CD4-positive, alpha-beta T cell treated with Interleukin-6 for 4 hours (primary cell): Measurements from ENCODE around the gene ISG20L2.
A peak's percentile ranks its signal among the peaks of the same experiment; 100 is the strongest.

ENCODE experiments used
- DNase-seq: peaks from one replicate; pipeline ENCODE4 v3.0.0-alpha.2; 2020; ENCODE audit warnings: mixed read lengths

ISG20L2 gene

DNA sequence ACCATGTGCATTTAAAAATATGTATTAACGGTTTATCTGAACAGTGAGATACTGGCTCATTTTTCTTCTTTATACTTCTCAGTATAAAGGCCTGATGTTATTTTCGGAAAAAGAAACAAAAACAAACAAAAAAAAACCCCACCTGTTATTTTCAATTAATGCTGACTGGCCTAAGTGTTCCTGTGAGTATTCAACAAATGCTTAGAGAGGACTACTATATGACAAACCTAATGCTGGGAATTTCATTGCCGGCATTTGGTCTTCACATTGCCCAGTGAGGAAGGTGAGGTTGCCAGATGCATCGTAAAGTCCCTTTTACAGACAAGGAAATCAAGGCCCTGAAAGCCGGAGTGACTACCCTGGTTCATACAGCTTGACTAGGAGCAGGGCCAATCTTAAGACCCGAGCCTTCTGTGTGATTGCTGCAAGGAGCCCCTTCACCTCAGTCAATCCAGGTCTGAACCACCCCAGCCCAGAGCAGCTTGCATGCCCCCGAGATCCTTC is 11.7 kb upstream of the ISG20L2 start:
- no peak for DNase-seq

GRCh38 chr1:156738916-156739315 is 10.3 kb upstream of the ISG20L2 start:
- DNase-seq = no peak

- DNase-seq = no peak
These were observed 9.8 kb upstream of the ISG20L2 start for GRCh38 chr1:156738407-156738806.

- no peak for DNase-seq
These were observed 5.5 kb upstream of the ISG20L2 start for GRCh38 chr1:156733989-156734584.

DNA sequence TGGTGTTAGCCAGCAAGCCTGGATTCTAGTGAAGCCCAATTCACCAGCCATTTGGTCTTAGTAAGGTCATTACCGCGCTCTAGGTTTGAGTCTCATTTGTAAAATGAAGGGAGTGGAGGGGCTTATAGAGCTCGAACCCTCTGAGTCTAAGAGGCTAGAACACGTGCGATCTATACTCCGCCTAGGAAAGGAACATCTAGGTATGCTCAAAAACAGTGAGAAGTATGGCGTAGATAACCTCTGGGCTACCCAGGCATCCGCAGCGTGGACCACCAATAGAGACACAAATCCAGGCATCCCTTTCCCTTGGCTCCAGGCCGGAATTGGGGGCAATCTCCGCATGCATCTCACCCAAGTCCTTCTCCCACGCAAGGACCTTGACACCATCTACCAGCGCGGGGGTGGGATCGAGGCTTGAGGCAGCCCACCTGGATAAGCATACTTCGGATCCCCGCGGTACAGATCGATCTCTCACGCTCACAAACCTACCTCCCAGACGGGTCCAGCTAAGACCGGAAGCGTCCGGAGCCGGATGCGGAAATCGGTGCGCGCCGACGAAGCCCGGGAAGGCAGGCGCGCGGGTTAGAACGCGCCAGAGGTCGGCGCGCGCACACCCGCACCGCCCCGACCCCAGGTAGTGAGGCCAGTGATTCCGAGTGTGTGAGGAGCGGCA is 504 bp downstream of the ISG20L2 start, which contains the start of gene METTL25B:
Gene METTL25B, plus strand, starts transcription at position 544 of the 673 bp plus-strand sequence. CDS start 636 bp downstream, outside the sequence.
- DNase-seq = peak; percentile 75

DNA sequence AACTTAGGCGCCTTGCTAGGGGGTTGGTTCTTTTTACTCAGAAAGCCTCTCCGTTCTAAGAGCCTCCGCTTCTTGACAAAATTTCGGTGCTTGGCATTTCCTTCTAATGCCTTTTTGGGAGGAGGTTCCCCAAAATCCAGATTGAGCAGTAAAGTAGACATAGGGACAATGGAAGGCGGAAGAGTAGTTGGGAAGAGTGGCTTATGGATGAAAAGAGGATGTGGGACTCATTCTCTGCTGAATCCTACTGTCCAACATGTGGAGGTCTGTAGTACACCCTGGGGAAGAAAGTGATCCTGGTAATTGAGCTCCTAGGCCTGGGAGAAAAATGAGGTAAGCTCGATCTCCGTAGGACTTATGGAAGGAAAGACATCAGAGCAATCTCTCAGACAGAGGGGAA is 1.1 kb downstream of the ISG20L2 start:
- DNase-seq = no peak

DNA sequence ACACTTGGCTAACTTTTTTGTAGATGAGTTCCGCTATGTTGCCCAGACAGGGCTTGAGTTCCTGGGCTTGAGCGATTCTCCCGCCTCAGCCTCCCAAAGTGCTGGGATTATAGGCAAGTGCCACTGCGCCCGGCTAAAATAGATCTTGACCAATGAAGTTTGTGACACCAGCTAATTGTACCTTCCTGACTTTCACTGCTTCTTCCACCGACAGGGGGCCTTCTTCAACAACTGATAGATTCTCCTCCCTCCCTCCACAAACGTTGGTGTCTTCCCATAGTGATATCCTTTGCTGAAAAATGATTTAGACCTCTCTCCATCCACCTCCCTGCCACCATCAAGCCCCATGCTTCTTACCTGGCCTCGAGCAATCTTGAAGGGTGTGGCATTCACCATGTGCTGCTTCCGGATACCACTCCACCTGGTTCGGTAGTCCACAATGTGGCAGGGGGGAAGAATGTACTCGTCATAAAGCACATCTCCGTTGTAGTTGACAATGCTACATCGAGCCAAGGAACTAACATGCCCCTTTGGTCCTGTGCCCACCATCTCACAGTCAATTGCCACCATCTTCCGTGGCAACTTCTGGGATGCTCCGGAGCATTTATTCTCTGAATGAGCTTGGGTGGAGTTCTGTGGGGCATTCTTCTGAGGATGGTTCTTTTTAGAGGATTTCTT is 1.9 kb downstream of the ISG20L2 start:
- DNase-seq = peak; percentile 56

DNA sequence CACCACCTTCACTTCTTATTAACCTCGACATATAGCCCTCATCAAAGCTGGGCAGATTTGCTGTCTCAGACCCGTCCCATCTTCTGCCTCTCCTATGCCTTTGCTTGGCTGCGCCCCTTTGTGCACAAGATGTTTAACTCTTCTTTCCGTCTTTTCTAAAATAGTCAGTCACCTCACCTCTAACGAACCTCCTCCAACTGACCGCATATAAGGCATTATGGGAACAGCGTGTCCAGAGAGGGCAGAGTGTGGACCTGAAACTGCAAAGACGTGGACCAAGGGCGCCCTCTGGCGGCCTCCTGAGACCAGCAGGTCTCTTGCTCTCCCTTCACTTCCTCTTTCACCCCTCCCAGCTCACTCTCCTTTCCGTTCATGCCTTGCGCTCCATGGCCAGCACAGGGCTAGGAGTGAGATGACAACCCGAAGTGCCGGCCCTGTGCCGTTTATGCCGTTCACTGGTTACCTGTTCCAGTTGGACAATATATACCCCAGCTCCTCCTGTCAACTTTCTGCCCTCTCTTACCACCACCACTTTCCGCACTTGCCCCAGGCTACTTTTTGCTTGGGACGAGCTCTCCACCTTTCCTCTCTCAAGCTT is 2.8 kb downstream of the ISG20L2 start:
- DNase-seq = peak; percentile 89

DNA sequence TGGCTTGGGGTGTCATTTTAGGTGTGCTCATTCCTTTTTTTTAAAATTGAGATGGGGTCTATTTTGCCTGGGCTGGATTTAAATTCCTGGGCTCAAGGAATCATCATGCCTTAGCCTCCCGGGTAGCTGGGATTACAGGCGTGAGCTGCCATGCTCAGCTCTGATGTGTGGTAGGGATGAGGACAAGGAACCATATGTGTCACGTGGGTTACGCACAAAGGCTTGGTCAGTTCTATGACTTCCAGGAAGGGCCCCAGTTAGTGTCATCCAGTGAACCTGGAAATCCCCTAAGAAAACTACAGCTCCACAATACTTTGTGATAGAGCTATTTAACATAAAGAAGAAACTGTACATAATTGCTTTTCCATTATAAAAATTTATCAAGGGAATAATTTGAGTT is 7.0 kb downstream of the ISG20L2 start:
- no peak for DNase-seq

- DNase-seq = no peak
These were observed 7.4 kb downstream of the ISG20L2 start for GRCh38 chr1:156721131-156721530.

DNA sequence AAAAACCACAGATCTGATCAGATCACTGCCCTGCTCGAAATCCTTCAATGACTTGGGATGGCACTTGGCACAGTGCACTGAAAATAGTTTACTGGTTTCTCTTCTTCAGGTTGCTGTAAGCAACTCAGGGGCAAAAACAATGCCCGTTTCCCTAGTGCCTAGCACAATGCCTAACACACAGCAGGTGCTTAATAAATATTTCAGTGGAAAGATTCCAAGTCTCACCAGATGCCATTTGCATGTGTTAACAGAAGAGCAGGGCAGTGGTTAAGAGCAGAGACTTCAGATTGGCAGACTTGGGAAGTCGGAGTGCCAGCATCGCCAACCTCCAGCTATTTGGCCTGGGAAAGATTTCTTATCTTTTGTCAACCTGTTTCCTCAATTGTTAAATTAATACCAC is 11.2 kb downstream of the ISG20L2 start:
- DNase-seq = no peak

GRCh38 chr1:156714830-156715229 is 13.7 kb downstream of the ISG20L2 start:
- no peak for DNase-seq

DNA sequence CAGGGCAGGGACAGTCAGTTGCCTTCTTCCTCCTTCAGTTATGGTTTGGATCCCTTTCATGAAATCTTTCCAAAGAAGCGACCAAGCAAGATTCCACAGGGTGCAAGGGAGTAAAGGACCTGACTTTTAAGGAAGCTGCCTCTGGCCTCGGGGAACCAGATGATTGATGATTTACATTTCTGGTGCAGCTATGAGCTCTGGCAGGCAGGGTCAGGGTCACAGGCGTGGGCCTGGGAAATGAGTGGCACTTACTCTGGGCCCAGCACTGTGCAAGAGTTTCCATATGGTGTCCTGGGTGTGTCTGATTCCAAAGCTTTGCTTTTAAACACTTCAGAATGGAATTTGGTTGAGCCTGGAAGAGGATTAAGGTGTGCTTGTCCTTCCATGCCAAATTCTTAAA is 15.9 kb downstream of the ISG20L2 start:
- DNase-seq = no peak

DNA sequence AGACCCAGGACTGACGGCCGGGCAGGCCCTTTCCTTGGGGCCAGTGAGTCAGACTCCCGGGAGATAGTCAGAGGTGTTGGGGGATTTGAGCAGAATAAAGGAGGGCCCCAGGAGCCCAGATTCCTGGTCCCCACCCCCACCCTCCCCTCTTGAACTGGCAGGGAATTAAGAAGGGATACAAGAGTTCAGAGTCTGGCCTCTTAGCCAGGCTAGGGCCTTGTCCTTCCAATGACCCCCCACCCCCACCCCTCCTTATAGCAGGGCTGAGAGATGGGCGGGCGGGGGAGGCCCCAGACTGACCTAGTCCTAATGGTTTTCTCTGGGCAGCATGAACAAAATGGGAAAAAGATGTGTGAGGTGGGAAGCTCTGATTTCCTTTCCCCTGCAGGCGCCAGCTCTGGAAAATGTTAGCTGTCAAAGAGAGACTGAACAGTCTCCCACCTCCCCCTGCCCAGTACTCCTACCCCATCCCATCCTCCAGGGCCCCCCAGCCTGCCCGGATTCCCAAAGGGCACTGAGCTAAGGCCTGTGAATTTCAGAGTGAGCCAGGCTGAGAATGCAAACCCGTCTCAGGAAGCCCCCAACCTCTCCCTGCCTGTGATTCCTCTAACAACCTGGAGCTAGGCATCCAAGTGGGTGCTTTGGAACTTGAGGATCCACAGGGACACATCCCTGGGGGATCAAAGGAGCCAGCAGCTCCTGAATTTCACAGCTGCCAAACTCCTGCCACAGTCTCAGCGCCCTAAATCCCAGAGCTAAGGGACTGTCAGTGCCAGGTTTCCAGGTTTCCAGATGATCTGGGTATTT is 17.4 kb downstream of the ISG20L2 start:
- DNase-seq = no peak

- DNase-seq = no peak
These were observed 18.6 kb downstream of the ISG20L2 start for GRCh38 chr1:156709757-156710489.

DNA sequence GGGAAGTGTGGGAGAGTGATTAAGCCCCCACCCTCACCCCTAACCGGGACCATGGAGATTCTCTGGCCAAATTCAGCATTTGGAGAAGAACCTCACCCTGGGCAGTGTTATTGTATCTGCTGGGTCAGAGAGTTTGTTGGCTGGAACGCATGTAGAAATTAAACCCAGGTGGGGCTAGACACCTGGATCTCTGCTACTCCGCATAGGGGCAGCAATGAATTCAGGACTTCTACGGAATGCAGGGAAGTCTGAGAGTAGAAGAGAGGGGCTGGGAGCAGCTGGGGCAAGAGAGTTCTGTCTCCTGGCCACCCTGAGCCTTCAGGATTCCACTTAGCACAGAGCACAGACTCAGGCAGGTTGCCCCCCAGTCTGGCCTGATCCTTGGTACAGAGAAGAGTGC is 19.5 kb downstream of the ISG20L2 start:
- no peak for DNase-seq

DNA sequence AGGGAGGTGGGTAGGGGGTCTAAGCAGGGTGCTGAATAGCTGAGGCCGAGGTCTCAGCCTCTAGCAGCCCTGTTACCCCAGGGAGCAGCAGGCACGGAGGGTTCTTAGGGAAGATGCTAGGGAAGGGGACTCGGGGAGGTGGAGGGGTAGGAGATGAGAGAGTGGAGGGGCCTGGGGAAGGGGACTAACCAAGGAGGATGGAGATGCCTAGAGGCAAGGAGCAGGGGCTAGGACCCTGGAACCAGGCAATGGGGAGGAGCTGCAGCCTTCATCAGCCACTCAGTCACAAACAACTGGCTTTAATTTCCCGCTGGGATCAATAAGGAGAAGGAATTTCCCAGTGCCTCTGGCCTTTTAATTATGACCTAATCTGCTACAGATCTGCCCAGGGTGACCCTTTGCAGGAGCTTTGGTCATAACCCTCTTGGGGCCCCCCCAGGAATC is 20.3 kb downstream of the ISG20L2 start:
- no peak for DNase-seq

DNA sequence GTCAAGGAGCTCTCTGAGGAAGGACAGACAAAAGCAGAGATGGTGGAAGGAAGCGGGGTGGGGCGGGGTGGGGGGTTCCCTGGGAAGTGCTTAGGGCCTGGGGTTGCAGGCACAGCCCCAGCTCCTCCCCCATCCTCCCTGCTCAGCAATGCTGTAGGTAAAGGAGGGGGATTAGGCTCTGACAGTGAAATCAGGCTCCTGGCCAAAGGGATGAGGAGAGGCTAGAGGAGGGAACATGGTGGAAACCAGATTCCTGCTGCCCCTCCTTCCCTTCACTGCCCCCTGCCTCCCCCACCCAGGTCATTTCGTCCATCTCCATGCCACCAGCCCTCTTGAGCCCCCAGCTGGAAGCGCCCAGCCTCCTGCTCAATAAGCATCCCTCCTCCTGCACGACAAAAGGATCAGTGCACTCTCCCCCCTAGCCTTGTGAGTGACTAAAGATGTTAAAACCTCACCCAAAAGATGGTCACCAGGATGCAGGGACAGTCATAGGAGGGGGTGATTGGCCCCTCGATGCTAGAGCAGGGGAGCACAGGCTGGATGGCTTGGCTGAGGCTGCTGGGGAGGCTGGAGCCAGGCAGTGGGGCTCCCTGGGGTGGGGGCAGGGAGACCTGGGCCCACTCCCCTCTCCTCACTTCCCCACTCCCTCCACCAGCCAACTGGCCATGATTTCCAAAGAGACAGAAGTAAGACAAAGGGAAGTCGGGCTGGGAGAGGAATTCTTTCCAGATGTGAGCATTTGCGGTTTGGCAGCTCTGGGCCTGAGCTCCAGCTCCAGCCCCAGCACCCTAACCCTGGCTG is 20.9 kb downstream of the ISG20L2 start:
- peak; percentile 23 for DNase-seq

DNA sequence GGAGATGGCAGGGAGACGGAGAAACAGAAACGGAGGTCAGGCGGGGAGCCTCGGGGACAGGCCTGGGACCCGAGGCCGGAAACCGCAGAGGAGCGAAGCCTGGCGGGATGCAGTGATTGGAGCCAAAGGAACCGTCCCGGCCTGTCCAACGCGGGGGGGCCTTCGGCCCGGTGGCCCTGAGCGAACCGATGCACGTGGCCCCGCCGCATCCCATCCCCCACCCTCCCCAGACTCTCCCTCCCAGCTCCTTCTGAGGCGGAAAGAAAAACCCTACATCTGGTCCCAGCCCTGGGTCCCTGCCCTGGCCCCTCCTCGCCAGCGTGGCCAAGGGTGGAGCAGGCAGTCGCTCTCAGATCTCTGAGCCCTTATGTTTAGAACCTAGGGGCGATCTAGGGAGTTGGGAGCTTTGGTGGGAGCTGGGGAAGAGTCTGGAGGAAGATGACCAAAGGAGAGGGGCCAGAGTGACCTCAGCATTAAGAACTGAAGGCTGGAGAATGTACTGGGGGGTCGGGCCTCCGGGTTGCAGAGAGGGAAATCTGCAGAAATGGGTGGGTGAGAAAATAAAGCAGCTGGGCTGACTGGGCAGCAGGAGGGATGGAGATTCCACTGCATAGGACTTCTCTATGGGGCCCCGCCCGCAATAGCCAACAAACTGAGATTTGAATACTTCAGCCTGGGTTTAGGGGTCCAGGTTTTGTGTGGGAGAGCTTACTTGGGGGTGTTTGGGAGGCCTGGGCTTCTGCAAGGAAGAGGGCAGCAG is 21.7 kb downstream of the ISG20L2 start:
- peak; percentile 46 for DNase-seq
